Trophoblast cell (in vitro differentiated cells and primary cell): ENCODE data around the gene TRIP12.

Experiments
- DNase-seq, 2 donors: peaks; one replicate each; pipeline ENCODE4 v3.0.0-alpha.2; 2016
- H2AFZ ChIP-seq: 2 replicates; pipeline ENCODE4 v1.6.1; 2013; ENCODE audit warnings: low read length, moderate library complexity, mild to moderate bottlenecking; ENCODE audit not compliant: insufficient read depth, poor library complexity
- H2AK5ac ChIP-seq: 2 replicates; pipeline ENCODE4 v1.6.1; 2013; ENCODE audit warnings: mild to moderate bottlenecking, low read length
- H2BK120ac ChIP-seq: 2 replicates; pipeline ENCODE4 v1.6.1; 2013; ENCODE audit warnings: low read length, mild to moderate bottlenecking, moderate library complexity; ENCODE audit not compliant: insufficient read depth, poor library complexity
- H2BK12ac ChIP-seq: 2 replicates; pipeline ENCODE4 v1.6.1; 2013; ENCODE audit warnings: mild to moderate bottlenecking, low read length, moderate library complexity
- H2BK5ac ChIP-seq: 2 replicates; pipeline ENCODE4 v1.6.1; 2013; ENCODE audit warnings: low read length, low read depth, moderate library complexity, mild to moderate bottlenecking; ENCODE audit not compliant: poor library complexity
- H3K14ac ChIP-seq: 2 replicates; pipeline ENCODE4 v1.6.1; 2013; ENCODE audit warnings: mild to moderate bottlenecking, low read length
- H3K18ac ChIP-seq: 2 replicates; pipeline ENCODE4 v1.6.1; 2013; ENCODE audit warnings: mild to moderate bottlenecking, low read length
- H3K23ac ChIP-seq: 2 replicates; pipeline ENCODE4 v1.6.1; 2013; ENCODE audit warnings: low read length
- H3K27ac ChIP-seq: 2 replicates; pipeline ENCODE4 v1.5.1; 2013; ENCODE audit warnings: low read depth, mild to moderate bottlenecking, inconsistent platforms, low read length, moderate library complexity
- H3K27me3 ChIP-seq: 2 replicates; pipeline ENCODE4 v1.6.1; 2013; ENCODE audit warnings: inconsistent platforms, mild to moderate bottlenecking, low read length, moderate library complexity; ENCODE audit not compliant: insufficient read depth
- H3K36me3 ChIP-seq, 2 experiments: 1 replicate in 1 of 2; 2 replicates in 1 of 2; pipeline ENCODE4 v1.6.1; 2013; ENCODE audit warnings: low read length in 2 of 2, mild to moderate bottlenecking in 2 of 2, moderate library complexity in 1 of 2; ENCODE audit not compliant: insufficient read depth in 2 of 2, control insufficient read depth in 1 of 2
- H3K4ac ChIP-seq: 2 replicates; pipeline ENCODE4 v1.6.1; 2013; ENCODE audit warnings: low read depth, mild to moderate bottlenecking, low read length, moderate library complexity
- H3K4me1 ChIP-seq, 2 experiments: 1 replicate in 1 of 2; 2 replicates in 1 of 2; pipeline ENCODE4 v1.6.1; 2013; ENCODE audit warnings: low read length in 2 of 2, mild to moderate bottlenecking in 2 of 2, moderate library complexity in 1 of 2; ENCODE audit not compliant: insufficient read depth in 2 of 2, control insufficient read depth in 1 of 2
- H3K4me2 ChIP-seq: 2 replicates; pipeline ENCODE4 v1.6.1; 2013; ENCODE audit warnings: inconsistent platforms, mild to moderate bottlenecking, low read length, moderate library complexity
- H3K4me3 ChIP-seq: 2 replicates; pipeline ENCODE4 v1.5.1; 2013; ENCODE audit warnings: mild to moderate bottlenecking, low read depth, low read length, inconsistent platforms
- H3K79me1 ChIP-seq: one replicate; pipeline ENCODE4 v1.6.1; 2013; ENCODE audit warnings: low read length
- H3K79me2 ChIP-seq: 2 replicates; pipeline ENCODE4 v1.6.1; 2013; ENCODE audit warnings: low read length, mild to moderate bottlenecking; ENCODE audit not compliant: control insufficient read depth, insufficient read depth, poor library complexity
- H3K9ac ChIP-seq: 2 replicates; pipeline ENCODE4 v1.6.1; 2013; ENCODE audit warnings: mild to moderate bottlenecking, low read length
- H3K9me3 ChIP-seq: 2 replicates; pipeline ENCODE4 v1.6.1; 2013; ENCODE audit warnings: low read depth, mild to moderate bottlenecking, control low read depth, inconsistent platforms, low read length; ENCODE audit not compliant: insufficient read depth
- H4K12ac ChIP-seq: 2 replicates; pipeline ENCODE4 v1.6.1; 2013; ENCODE audit warnings: low read depth, mild to moderate bottlenecking, low read length, moderate library complexity
- H4K8ac ChIP-seq: 2 replicates; pipeline ENCODE4 v1.6.1; 2013; ENCODE audit warnings: low read depth, mild to moderate bottlenecking, low read length, moderate library complexity
- H4K91ac ChIP-seq: one replicate; pipeline ENCODE4 v1.6.1; 2013; ENCODE audit warnings: low read depth, mild to moderate bottlenecking, low read length, moderate library complexity
- WGBS: extraction: QIAGEN DNeasy Blood & Tissue Kit; methylation state at CpG from one replicate; pipeline ENCODE4 v1.1.7; 2013; ENCODE audit warnings: missing lambda C conversion rate; ENCODE audit not compliant: insufficient read length, insufficient coverage; ENCODE audit errors: extremely low coverage; 5-methylcytosine and 5-hydroxymethylcytosine counted together

The TRIP12 gene

DNA sequence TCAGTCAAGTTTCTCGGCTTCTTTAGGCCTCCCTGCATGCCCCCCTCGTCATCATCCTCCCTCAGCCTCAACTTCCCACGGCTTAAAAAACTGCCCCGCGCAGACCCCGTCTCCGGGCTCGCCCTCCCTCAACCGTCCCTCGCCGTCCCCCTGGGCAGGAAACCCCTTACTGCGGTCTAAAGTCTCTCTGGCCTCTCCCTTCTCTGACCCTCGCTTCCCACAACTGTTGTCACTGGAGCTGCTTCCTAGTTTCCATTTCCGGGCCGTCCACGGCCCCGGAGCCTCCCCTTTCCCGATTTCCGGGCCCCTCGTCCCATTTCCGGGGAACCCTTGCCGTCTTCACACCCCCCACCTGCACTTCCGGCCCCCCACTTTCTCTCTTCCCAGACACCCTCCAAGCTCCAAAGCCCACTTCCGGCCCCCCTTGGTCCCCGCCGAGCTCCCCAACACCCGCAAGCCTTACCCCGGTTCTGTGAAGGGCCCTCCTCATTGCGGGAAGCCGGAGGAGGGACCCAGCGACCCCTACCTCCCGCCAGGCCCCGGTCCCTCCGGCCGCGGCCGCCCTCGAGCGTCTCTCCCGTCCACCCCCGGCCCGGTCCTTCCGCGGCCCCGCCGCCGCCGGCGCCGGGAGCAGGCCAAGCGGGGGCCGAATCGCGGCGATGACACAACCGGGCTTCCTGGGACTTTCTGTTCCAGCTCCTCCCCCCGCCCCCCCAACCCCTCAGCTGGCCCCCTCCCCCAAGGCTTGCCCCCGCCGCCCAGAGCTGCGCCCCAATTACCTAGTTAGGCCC lies 513 bp downstream of the TRIP12 start:
- Histone ChIP-seq H3K27me3 (no peaks in the 10 kb centered on the region), H4K12ac (peak overlapping the region; percentile 93), H3K4me1 (peaks cover 0 to 5% of the 10 kb centered on the region in 2 experiments), H3K4me3 (peak overlapping the region; percentile 94), H2AFZ (peak overlapping the region; percentile 86), H3K9me3 (no peaks in the 10 kb centered on the region), H3K23ac (no peak overlapping the region), H3K14ac (peak overlapping the region; percentile 98), H3K27ac (peak overlapping the region; percentile 97), H3K79me2 (peaks cover 26% of the 10 kb centered on the region), H4K91ac (peak overlapping the region; percentile 99), H3K36me3 (peaks cover 0 to 6% of the 10 kb centered on the region in 2 experiments), H3K18ac (peak overlapping the region; percentile 94), H3K9ac (peak overlapping the region; percentile 97), H3K79me1 (peaks cover 17% of the 10 kb centered on the region), H2BK120ac (peak overlapping the region; percentile 98), H2BK5ac (peak overlapping the region; percentile 100), H3K4ac (peak overlapping the region; percentile 93), H3K4me2 (peak overlapping the region; percentile 97), H4K8ac (peak overlapping the region; percentile 96), H2AK5ac (peak overlapping the region; percentile 27), H2BK12ac (no peak overlapping the region)
- peak; percentile 19 to 49 for DNase-seq
- WGBS = no CpG with 5 or more reads among the region's 60 CpGs

GRCh38 chr2:229920011-229920641 lies 1.7 kb downstream of the TRIP12 start:
- Histone ChIP-seq H3K23ac (peak overlapping the region; percentile 56), H3K18ac (no peak overlapping the region), H3K9me3 (no peaks in the 10 kb centered on the region), H2AFZ (no peak overlapping the region), H3K79me2 (peaks cover 29% of the 10 kb centered on the region), H3K4me1 (peaks cover 0 to 5% of the 10 kb centered on the region in 2 experiments), H3K14ac (peak overlapping the region; percentile 48), H3K36me3 (peaks cover under 1 to 6% of the 10 kb centered on the region in 2 experiments), H3K4me2 (peak overlapping the region; percentile 97), H2BK120ac (no peak overlapping the region), H3K4ac (peak overlapping the region; percentile 99), H2BK5ac (no peak overlapping the region), H4K8ac (no peak overlapping the region), H3K27ac (no peak overlapping the region), H4K91ac (no peak overlapping the region), H3K79me1 (peaks cover 17% of the 10 kb centered on the region), H2BK12ac (no peak overlapping the region), H4K12ac (no peak overlapping the region), H3K27me3 (no peaks in the 10 kb centered on the region), H3K4me3 (peak overlapping the region; percentile 45), H2AK5ac (no peak overlapping the region), H3K9ac (peak overlapping the region; percentile 78)
- 100% methylated on average over 2 of the region's 20 CpGs for WGBS
- peak in 1 of 2 donors; percentile 22 for DNase-seq

DNA sequence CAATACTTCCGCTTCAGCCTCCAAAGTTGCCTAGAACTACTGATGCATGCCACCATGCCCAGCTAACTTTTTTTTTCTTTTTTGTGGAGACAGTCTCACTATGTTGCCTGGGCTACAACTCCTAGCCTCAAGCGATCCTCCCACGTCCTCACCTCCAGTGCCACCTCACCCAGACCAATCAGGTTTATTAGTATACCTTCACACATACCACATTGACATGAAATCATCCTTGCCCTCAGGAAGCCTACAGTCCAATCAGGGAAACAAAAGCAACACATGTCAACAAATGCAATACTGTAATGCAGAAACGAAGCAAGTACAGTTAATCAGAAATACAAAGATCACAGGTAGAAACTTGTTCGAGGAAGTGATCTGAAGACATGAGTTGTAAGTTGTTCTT lies 4.0 kb downstream of the TRIP12 start:
- Histone ChIP-seq H3K18ac (no peak overlapping the region), H3K79me2 (peaks cover 35% of the 10 kb centered on the region), H4K8ac (no peak overlapping the region), H3K23ac (no peak overlapping the region), H3K4me2 (no peak overlapping the region), H2AK5ac (no peak overlapping the region), H3K79me1 (peaks cover 17% of the 10 kb centered on the region), H3K14ac (no peak overlapping the region), H3K4ac (peak overlapping the region; percentile 68), H3K9ac (no peak overlapping the region), H2BK120ac (no peak overlapping the region), H3K9me3 (no peaks in the 10 kb centered on the region), H2BK12ac (no peak overlapping the region), H4K91ac (no peak overlapping the region), H3K4me1 (peaks cover 0 to 5% of the 10 kb centered on the region in 2 experiments), H4K12ac (no peak overlapping the region), H3K4me3 (no peak overlapping the region), H2BK5ac (no peak overlapping the region), H3K27ac (no peak overlapping the region), H3K36me3 (peaks cover 6% of the 10 kb centered on the region in 2 experiments), H3K27me3 (no peaks in the 10 kb centered on the region), H2AFZ (no peak overlapping the region)
- DNase-seq = no peak
- WGBS = no CpG with 5 or more reads among the region's 5 CpGs

DNA sequence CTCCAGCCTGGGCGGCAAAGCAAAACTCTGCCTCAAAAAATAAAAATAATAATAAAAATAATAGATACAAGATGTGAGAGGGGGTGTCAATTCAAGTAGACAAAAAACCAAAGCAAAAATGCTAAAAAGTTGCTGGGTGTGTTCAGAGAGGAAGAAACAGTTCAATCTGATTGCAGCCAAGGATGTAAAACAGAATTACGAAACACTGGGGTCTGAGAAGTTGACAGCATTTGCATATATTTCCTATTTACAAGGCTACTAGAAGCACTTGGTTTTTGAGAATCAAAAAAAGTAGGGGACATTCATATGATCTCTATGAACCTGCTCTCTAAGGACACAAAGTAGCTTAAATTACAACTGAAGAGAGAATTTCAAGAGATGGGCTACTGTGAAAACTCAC lies 7.6 kb downstream of the TRIP12 start:
- Histone ChIP-seq H3K18ac (no peak overlapping the region), H3K4me1 (peaks cover 0 to 2% of the 10 kb centered on the region in 2 experiments), H3K27me3 (no peaks in the 10 kb centered on the region), H3K9ac (no peak overlapping the region), H2AFZ (no peak overlapping the region), H2BK5ac (no peak overlapping the region), H3K4me3 (no peak overlapping the region), H4K91ac (no peak overlapping the region), H2AK5ac (no peak overlapping the region), H4K8ac (no peak overlapping the region), H3K79me1 (no peaks in the 10 kb centered on the region), H3K14ac (no peak overlapping the region), H3K4ac (peak overlapping the region; percentile 79), H3K23ac (no peak overlapping the region), H3K27ac (no peak overlapping the region), H2BK12ac (no peak overlapping the region), H2BK120ac (no peak overlapping the region), H3K79me2 (peaks cover 21% of the 10 kb centered on the region), H3K9me3 (no peaks in the 10 kb centered on the region), H3K36me3 (peaks cover 6 to 10% of the 10 kb centered on the region in 2 experiments), H4K12ac (no peak overlapping the region), H3K4me2 (no peak overlapping the region)
- DNase-seq = no peak
- WGBS = no CpG with 5 or more reads among the region's 2 CpGs
